NOMO-1 (cell line): ENCODE results near the gene LDLRAD4.

Experiments used
- DNase-seq, 2 experiments: peaks; one replicate each; lab custom pipeline; 2025; ENCODE audit not compliant: unreplicated experiment in 2 of 2; lab: John Stamatoyannopoulos, UW

Gene LDLRAD4

DNA sequence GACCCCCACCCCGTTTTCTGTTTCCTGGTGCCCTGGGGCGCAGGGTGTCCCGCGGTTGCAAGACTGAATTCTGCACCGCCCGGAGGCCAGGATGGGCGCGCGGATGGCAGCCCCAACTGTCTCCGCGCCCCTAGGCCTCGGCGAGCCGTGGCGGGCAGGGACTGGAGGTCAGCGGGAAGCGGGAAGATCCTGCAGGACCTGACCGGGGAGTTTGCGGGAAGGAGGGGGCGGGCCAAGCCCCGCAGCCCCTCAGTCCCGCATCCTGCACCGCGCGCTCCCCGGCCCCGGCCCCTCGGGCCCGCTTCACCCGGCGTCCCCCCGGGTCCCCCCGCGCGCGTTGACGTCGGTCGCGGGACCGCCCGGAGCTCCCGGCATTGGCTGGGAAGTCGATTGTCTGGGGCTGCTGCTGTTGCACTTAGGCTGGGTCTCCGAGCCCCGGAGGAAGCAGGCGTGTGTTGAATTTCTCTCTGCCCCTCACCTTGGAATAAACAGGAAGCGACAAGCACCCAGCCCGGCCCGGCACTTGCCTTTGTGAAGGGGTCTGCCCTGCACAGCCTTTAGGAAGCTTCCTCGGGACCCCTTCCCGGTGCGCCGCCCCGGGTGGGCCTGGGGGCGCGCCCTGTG lies at the start of gene LDLRAD4:
Gene LDLRAD4 (plus strand): TSS at position 393 of the 624 bp plus-strand sequence.
- peak; percentile 43 to 50 for DNase-seq

DNA sequence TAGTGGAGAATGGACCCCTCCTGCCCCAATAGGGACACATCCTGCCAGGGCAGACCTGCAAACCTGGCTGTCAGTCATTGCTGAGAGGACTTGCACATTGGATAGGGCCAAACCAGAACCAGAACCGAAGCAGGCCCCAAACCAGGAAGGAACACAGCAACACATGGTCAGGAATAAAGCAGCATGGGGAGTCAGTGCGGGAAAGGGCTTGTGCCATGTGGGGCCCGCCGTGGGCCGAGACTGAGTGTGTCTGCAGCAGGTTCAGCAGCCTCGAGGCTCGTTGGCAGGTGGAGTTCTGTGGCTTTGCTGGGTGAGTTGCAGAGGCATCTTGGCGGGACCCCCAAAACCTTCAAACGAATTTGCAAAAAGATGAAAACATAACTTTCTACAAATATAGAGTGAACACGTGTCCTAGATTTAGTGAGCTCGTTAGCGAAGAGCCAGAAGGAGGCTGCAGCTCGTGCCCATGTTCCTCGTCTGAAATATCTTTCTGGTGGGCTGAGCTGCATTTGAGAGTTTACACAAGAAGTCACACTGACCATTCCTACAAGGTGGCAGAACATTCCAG lies 44.9 kb upstream of the LDLRAD4 start:
- no peak for DNase-seq

DNA sequence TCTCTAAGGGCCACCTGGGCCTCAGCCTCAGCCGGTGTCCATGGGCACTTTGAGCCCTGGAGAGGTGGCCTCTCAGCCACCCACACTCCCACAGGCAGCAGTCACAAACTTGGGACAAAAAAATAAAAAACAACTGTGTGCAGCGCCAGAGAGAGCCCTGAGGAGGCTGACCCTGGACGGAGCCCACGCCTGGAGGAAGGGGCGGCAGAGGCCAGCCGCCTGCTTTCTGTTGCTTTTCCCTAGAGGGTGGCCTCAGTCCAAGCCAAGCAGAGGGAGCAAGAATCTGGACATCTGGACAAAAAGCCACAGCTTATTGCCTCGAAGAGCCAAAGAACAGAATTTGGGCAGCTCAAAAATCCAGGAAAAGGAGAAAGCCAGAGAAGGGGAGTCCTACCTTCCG lies 43.3 kb upstream of the LDLRAD4 start:
- DNase-seq = no peak

DNA sequence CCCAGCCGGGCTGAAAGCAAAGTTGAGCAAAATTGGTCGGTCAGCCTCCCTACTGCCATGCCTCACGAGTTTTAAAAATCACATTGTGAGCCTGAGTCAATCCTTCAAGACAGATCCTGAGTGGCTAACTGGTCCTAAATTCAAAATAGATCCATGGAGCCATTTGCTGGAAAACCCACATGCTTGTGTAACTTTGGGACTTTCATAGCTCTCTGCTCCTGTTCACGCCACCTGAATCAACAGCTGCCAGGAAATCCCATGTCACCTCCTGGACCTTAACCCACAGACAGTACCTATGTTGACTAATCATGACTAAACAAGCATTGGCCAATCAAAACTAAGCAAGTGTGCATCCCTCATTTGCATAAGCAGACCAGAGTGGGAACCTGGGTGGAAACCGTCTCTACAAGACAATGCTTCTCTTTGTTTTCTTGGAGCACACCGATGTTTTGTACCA lies 42.8 kb upstream of the LDLRAD4 start:
- DNase-seq = no peak

DNA sequence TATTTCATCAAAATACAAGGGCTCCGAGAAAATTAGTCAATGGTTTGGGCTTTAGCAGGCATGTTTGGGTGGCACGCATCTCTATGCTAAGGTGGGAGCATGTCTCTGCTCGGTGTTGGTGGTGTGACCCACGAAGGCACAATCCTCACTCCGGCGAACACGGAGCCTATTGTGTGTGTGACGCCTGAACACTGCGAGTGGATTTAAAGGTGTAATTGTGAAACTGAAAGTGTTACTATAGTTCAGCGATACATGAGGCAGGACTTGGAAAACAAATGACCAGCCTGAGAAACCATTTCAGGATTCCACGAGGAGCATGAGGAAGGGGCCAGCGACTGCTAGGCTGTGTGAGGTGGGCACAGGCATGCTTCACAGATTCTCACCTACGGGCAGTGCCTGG lies 41.7 kb upstream of the LDLRAD4 start:
- no peak for DNase-seq

DNA sequence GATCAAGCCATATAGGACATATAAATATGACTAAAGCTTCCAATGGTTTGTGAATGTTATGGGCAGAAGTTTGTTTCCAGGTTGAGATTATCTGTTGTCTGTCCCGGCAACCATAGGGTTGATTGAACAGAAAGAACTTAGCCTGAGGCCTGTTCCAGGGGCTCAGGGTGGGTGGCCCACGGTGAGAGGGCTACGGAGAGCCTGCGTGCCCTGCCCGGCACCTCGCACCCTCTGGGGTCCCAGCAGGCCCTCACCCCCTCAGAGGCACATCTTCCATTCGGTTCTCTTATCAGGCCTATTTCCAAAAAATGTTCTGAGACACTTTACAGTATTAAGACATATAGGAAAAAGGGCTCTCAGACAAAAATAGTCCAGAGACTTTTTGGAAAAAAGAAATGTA lies 40.4 kb upstream of the LDLRAD4 start:
- DNase-seq = no peak

DNA sequence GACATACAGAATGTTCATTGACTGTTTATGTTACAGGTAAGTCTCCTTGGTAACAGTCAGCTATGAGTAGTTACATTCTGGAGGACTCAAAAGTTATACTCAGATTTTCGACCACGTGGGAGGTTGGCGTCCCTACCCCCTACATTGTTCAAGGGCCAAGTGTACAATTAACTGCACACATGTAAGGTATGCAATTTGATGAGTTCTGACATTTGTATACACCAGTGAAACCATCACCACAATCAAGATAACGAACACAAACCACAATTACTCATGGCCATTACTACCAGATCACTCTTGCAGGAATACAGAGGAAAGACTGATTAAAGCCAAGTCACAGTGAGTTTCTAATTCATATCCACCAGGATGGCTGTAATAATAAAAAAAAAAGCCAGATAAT lies 39.6 kb upstream of the LDLRAD4 start:
- DNase-seq = no peak

DNA sequence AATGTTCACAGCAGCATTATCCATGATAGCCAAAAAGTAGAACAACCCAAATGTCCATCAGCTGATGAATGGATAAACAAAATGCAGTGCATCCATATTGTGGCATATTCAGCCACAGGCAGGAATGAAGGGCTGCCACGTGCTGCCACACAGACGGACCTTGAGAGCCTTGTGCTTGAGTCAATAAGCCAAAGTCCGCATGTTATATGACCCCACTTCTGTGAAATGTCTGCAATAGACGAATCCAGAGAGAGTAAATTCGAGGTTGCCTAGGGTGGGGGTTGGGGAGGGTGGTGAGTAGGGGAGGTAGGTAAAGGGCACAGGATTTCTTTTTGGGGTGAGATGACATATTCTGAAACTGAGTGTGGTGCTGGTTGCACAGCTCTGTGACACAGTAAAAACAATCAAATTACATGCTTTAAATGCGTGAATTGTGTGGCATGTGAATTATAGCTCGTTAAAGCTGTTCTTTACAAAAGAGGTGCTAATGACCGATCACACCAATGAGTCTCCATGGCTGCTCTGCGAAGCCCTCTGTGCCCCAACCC lies 38.9 kb upstream of the LDLRAD4 start:
- no peak for DNase-seq

DNA sequence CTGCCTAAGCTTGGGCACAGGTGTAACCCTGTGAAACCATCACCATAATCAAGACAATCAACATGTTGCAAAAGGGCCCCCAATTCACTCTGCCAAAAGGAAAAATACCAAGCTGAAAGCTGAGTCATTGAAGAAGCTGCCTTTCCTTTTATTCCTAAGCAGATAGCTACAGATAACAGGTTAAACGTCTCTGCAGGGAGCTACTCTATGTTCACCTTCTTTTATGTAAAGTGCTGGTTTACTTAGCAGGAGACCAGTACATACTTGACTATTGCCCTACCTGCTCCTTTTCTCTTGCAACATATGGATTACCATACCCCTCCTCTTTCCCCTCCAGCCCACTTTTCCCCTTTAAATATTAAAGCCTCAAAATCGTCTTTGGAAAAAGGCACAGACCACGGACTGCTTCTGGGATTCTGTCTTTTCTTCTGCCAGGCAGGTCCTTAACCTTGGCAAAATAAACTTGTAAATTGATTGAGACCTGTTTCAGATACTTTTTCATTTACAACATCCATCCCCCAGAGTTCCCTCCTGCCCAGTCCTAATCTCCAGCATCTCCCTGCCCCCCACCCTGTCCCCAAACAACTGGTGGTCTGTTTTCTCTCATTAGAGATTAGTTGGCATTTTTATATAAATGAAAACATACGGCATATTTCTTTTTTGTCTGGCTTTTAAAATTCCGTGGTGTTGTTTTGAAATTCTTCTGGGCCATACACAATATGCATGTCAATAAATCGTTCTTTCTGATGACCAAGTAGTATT lies 37.8 kb upstream of the LDLRAD4 start:
- DNase-seq = no peak

DNA sequence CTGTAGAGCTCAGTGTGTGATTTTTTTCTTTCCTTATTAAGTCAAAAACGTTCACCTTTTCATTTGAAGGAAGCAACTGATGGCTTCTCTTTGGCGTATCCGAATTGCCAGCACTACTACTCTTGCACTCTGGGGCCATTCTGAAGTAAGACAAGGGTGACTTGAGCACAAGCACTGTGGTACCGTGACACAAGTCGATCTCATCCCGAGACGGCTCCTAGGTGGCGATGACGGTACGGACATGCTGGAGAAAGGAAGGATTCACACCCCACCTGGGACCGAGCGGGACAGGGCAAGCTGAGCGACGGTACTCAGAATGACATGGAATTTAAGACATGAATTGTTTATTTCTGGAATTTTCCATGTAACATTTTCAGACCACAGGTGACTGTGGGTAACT lies 36.8 kb upstream of the LDLRAD4 start:
- no peak for DNase-seq

DNA sequence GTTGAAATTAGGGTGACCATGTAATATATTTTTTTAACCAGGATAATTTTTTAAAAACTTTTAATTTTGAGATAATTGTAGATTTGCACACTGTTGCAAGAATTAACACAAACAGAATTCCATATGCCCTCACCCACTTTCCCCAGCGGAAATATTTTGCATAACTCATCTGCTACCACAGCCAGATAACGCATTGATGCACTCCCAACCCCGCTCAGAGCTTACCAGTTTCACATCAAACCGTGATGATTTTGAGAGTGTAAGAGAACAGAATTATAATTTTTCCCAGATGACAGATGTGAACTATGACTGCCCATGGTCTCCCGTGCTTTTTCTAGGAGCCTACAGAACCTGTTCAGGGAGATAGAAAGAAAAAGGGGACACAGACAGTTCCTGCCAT lies 35.2 kb upstream of the LDLRAD4 start:
- DNase-seq = no peak

DNA sequence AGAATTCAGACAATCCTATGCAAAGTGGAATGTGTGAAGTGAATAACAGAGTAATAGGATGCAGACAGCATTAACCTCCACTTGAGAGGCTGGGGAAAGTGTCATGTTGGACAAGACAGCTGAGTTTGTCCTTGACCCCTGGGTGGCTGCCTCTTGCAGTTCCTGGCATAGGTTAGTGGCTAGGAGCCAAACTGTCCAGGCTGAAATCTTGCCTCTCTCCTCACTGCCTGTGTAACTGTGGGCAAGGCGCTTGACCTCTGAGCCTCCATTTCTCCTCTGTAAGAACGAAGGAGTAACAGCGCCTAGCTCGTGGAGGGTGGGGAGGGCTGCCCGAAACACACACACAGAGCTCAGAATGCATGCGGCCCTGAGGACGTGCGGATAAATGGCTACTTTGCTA lies 34.8 kb upstream of the LDLRAD4 start:
- DNase-seq = no peak

DNA sequence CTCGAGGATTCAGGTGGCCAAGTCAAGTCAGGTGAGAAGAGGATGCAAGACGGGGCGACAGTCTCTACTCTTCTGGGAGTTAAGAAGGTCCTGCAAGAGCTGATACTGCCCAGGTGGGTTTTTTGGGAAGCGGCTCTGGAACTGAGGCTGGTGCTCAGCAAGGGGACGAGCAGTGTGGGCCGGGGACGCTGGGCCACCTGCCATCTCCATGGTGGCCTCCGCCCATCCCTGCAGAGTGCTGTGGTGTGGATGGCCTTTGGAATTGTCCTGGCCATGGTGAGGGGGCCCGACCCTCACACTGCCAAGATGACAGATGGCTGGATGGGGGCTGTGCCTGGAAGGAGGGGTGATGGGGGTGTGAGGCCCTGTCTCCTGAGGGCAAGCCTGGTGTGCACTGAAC lies 34.2 kb upstream of the LDLRAD4 start:
- DNase-seq = no peak

DNA sequence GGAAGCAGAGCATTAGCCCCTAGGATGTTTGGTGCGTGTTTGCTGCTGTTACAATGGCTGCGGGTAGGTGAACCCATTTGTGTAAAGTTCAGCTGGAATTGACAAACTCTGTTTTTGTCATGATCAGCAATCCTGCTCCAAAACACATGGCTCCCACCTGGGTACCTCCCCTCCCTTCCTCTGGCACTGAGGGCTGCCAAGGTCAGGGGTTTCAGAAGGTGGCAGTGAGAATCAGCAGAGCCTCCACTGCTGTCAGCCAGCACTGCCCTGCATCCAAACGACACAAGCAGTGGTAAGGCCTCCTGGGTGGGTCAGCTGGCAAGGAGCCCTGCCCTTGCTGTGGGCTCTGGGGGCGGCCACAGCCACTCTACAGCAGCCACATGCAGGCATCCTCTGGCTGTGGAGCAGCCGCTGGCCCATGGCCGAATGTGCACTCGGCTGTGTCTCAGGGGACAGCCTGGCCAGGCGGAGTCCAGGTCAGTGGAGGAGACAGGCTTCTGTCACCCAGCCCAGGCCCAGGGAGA lies 32.8 kb upstream of the LDLRAD4 start:
- no peak for DNase-seq

DNA sequence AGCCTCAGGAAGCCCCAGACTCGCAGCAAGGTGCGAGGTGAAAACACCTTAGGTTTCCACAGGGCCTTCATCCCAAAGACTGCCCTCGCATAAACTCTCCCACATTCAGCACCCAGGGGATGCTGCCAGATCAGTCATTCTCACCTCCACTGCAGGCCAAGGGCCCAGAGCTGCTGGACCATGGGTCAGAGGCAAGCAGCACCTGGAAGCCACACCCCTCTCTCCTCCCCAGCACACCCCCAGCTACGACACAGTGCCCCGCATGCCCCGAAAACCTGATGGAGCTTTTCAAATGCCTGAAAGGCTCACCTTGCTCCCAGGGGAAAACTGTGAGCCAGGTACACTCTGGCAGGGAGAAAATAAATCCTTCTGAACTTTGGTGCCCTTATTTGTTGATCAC lies 31.9 kb upstream of the LDLRAD4 start:
- no peak for DNase-seq

DNA sequence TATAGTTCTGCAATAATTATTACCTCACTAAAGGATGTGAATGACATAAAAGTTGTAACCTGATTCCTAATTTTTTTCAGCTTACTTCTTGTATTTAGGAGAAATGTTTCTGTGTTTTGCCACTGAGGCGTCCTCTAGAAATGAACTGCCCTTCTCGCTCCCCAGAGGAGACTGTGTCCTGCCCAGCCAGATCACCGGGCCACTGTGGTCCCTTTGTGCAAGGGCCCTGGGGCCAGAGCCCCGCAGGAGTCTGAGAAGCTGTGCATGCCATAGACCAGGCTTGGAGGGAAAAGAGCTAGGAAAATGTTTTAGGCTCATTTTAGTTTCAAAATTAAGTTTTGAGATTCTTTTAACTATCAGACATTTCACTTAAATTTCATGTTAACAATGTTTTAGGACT lies 31.1 kb upstream of the LDLRAD4 start:
- DNase-seq = no peak

DNA sequence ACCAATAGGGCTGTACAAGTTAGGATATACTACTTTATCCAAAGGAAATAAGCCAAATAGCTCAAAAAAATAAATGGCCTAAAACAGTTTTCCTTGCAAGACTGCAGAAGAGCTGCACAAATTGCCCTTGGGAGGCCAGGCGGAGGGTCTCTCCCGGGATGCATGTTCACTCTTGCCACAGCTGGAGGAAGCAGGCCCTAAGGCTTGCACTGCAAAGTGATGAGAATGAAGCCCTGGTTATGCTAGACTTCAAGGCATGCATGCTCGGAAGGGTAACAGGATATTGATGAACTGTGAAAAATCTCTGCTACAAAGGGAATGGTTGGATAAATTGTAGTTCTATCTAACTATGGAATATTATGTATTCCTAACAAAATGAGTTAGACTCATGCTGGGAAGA lies 27.5 kb upstream of the LDLRAD4 start:
- DNase-seq = no peak

DNA sequence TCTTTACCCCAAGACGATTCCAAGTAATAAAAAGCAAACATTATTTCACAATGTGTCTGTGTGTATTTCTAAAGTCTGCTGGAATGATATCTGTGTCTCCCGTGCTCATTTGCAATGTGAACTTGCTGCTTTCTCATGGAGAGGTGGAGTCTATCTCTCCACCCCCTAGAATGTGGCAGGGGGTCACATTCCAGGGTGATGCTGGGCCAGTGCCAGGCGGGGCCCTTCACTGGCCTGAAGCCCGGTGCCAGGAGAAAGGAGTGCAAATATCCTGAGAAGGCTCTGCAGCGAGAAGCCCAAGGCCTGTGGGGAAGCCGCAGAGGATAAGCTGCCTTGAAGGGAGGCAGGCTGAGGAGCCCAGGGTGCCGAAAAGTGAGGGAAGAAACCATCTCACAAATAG lies 26.8 kb upstream of the LDLRAD4 start:
- no peak for DNase-seq

DNA sequence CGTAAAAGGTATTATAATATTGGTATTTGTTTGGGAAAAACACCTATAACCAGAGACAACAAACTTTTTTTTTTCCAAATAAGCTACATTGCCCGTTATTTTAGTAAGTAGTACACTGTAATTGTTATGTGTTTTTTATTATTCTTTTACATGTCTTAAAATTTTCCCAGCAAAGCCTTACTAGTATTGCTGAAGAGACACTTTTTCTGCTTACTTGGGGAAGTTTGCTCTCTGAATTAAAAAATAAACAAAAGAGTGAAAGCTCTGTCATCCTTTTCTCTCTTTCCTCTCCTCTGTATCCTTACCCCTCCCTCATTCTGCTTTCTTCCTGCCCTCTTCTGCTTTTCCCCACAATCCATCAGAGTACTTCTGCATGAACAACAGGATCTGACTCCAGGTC lies 25.6 kb upstream of the LDLRAD4 start:
- DNase-seq = no peak

DNA sequence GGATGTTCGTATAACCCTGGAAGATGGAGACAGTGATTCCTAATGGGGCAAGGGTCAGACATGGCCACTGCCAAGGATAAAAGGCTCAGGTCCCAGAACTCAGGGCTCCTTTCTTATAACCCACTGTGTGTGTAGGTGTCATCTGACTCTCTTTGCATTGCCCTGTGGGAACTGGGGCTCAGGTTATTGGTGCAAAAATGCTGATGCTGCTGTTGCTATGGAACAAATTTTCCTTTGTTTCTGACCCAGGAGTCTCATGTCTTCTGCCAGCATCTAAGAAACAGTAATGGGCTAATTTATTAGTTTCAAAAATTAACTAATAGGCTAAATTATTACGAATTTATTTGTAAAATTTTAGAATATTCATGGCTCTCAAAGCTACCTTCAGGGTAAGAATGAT lies 24.3 kb upstream of the LDLRAD4 start:
- DNase-seq = no peak

DNA sequence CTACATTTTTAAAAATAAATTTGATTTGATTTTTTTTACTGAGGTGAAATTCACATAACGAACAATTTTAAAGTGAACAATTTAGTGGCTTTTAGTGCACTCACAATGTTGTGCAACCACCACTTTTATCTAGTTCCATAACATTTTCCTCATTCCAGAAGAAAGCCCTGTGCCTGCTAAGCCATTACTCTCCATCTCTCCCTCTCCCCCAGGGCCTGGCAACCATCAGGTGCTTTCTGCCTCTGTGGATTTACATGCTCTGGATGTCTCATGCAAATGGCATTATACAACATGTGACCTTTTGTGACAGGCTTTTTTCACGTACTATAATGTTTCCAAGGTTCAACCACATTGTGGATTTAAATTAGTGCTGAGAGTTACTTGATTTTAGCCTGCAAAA lies 19.9 kb upstream of the LDLRAD4 start:
- no peak for DNase-seq

DNA sequence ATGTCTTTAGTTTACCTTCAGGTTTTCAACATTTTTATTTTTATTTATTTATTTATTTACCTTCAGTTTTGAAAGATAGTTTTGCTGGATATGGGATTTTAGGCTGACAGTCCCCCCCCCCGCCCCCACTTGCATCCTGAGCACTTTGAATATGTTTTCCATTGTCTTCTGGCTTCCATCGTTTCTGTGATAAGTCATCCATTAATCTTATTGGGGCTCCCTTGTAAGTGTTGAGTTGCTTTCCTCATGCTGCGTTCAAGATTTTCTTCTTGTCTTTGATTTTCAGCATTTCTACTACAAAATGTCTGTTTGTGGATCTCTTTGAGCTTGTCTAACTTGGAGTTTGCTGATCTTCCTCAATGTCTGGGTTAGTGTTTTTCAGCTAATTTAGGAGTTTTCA lies 19.4 kb upstream of the LDLRAD4 start:
- DNase-seq = no peak
